Inferior parietal cortex (tissue), 1 donor: ENCODE measurements around the gene ADAP1.

ENCODE experiments used
- DNase-seq: peaks from one replicate; pipeline ENCODE4 v3.0.0-alpha.2; 2016; ENCODE audit errors: extremely low spot score

The ADAP1 gene

GRCh38 chr7:922334-923107 is 32.0 kb downstream of the ADAP1 start:
- DNase-seq: no peak

DNA sequence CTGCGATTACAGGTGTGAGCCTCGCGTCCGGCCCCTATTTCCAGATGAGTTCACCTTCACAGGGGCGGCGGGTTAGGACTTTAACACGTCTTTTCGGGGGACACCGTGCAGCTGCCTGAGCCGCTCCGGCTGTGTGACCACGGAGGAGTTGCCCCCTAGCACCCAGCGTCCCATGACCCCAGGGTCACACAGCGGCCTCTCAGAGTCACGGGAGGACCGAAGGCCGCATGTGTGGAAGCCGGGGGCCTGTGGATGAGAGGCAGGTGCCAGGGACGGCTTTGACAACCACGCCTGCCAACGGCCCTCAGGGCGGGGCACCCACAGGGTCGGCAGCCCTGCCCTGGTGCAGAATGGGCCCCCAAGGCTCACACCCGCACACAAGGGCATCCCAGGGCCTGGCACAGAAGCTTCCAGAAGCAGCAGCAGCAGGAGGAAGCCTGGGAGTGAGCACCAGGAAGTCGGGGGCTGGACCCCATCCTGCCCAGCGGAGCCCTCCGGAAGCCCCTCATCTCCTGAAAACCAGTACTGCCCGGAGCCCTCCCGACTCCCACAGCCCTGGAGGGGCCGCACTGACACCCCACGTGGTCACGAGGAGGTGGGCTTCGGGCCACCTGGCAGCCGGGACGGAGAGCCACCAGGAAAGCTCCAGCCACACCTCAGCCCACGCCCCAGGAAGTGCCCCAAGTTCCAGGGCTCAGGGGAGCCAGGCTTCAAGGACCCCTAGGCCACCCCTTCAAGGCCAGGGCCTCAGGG is 32.7 kb downstream of the ADAP1 start:
- no peak for DNase-seq

DNA sequence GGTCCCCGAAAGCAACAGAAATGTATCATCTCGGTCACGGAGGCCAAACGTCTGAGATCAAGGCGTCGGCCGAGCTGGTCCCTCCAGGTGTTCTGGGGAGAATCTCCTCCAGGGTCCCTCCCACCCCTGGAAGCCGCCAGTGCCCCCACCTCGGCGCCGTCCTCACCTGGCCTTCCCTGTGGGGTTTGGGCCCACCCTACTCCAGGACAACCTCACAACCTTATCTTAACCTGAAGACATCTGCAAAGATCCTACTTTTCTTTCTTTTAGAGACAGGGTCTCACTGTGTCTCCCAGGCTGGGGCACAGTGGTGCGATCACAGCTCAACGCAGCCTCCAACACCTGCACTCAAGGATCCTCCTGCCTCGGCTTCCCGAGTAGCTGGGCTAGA is 33.4 kb downstream of the ADAP1 start:
- no peak for DNase-seq

GRCh38 chr7:920351-921070 is 34.0 kb downstream of the ADAP1 start:
- no peak for DNase-seq

DNA sequence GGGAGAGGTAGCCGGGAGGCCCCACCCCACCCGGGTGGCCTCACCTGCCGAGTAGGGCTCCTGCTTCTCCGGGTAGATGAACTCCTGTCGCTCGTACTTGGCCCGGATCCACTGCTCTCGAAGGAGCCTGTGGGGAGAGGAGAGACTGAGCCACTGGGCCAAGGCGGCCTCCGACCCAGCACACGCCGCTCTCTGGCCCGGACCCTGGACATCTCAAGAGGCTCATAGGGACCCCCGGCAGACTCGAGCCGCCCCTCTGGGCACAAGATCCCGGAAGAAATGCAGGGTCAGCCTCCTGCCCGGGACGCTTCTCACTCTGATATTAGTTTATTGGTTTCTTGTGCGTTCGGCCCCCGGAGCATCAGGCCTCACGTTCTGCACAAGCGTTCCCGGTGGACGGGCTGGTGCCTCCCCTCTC is 34.5 kb downstream of the ADAP1 start:
- no peak for DNase-seq

- no peak for DNase-seq
These were observed 35.4 kb downstream of the ADAP1 start for GRCh38 chr7:919114-919442.

DNA sequence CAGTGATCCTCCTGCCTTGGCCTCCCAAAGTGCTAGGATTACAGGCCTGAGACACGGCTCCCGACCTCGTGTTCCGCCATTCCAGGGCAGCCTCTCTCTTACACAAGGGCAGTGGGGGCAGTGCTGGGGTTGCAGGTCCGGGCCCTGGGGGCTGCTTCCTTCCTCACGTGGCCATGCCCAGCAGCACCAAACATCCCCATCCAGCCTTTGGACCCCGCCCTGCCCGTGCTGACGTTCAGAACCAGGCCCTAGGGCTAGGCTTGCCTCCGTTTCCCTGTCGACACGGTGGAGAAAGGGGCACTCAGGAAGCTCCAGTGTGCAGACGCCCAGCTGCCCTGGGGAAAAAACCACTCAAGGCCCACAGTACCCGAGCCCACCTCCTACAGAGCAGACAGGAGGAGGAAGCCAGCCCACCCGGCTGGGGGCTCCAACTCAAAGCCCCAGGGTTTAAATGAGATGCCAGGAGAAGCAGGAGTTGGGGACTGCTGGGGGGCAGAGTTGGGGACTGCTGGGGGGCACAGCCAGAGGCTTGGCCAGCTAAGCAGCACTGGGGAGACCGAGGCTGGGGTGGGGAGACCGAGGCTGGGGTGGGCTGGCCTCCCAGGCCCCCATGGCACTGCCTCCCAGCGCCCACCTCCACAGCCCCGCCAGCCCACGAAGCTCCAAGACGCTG is 35.9 kb downstream of the ADAP1 start:
- no peak for DNase-seq

- DNase-seq: no peak
These were observed 36.4 kb downstream of the ADAP1 start for GRCh38 chr7:918118-918425.

DNA sequence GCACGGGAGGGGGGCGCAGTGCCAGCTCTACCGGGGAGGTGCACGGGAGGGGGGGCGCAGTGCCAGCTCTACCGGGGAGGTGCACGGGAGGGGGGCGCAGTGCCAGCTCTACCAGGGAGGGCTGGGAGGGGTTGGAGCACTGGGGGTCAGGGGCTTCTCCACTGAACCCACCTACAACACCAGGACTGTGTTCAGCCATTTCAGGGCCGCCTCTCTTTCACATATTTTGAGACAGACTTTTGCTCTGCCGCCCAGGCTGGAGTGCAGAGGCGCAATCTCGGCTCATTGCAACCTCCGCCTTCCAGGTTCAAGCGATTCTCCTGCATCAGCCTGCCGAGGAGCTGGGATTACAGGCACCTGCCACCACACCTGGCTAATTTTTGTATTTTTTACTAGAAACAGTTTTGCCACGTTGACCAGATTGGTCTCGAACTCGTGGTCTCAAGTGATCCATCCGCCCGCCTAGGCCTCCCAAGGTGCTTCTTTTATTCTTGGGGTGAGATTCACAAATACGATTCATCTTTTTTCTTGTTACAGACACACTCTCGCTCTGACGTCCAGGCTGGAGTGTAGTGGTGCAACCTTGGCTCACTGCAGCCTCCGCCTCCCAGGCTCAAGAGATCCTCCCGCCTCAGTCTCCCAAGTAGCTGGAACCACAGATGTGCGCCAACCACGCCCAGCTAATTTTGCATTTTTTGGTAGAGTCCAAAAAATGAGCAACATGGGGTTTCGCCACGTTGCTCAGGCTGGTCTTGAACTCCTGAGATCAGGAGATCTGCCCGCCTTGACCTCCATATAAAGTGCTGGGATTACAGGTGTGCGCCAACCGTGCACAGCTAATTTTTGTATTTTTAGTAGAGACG is 37.0 kb downstream of the ADAP1 start:
- DNase-seq: no peak

DNA sequence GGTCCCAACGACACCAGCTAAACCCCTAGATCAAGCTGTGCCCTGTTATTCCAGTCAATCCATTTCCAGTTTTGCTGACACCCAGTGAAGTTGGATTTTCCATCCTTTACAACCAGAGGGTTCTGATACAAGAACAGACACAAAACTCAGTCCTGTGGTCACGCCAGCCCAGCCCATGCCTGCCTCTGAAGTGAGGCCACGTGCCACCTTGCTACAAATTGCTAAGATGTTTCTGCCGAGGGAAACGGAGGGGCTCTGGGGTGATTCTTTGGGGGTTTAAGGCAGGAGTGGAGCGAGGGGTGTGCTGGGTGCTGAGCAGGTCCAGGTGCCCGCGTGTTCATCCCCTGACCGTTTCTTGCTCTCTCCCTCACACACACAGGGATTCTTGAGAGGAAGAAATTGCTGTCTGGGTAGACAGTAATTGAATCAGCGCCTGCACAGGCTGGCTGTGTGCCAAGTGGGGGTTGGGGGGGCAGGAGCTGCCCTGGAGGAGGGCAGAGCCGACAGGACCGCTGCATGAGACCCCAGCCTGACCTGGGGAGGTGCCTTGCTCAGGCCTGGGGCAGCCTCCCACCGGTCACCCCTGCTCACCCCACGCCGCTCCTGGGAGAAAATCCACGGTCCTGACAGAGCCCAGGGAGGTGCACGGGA is 38.1 kb downstream of the ADAP1 start:
- no peak for DNase-seq

GRCh38 chr7:915291-916218 is 38.9 kb downstream of the ADAP1 start:
- no peak for DNase-seq

DNA sequence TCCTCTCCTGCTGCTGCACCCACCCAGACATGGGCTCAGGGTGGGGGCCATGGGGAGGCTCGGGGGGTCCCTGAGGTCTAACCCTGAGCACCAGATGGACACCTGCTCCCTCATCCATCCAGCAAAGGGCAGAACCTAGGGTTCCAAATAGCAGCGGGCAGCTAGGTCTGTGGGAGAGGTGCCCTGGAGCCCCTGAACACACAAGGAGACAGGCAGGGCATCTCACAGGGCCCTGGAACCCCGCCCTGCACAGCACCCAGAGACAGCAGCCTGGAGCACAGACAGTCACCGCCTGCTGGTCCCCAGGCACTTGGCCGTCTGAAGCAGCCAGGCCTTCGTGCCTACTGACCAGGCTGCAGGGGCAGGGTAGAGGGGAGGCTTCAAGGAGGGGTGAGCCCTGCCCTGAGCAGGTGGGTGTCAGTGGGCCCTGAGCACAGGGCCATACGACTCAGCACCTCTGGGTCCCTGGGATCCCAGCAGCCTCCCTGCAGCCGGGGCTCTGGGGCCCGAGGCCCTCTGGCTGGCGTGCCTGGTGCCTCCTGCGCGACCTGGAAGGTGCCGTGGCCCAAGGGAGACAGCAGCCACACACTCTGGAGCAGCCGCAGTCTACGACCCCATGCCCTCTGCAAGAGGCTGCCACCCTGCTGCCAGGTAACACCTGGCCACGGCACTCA is 39.8 kb downstream of the ADAP1 start:
- DNase-seq: no peak

DNA sequence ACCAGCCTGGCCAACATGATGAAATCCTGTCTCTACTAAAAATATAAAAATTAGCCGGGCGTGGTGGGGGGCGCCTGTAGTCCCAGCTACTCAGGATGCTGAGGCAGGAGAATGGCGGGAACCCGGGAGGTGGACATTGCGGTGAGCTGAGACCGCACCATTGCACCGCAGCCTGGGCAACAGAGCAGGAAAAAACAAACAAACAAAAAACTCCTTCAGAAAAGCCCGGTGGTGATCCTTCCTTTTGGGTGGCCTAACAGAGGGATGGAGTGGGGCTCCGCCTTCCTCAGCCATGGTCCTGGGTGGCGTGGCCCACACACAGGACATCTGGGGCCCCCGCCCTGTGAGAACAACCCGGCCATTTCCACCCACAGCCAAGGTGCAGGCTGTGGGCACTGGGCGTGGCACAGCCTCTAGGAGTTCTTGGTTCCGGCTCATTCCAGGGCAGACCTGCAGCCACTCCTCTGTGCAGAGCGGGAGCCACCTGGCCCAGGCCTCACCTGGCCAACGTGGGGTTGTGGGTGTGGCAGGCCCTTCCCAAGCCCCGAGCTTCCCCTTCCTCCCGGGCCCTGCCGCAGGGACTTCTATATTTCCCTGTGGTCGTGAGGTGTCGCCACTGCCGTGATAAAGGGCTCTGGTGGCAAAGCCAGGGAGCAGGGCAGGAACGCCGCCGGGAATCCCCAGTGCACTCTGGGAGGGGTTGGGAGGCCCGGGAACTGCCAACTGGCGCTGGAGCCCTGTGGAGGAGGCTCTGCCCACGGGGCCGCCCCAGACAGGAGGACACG is 40.6 kb downstream of the ADAP1 start:
- DNase-seq: no peak

GRCh38 chr7:911791-912480 is 42.5 kb downstream of the ADAP1 start:
- DNase-seq: peak; percentile 63

DNA sequence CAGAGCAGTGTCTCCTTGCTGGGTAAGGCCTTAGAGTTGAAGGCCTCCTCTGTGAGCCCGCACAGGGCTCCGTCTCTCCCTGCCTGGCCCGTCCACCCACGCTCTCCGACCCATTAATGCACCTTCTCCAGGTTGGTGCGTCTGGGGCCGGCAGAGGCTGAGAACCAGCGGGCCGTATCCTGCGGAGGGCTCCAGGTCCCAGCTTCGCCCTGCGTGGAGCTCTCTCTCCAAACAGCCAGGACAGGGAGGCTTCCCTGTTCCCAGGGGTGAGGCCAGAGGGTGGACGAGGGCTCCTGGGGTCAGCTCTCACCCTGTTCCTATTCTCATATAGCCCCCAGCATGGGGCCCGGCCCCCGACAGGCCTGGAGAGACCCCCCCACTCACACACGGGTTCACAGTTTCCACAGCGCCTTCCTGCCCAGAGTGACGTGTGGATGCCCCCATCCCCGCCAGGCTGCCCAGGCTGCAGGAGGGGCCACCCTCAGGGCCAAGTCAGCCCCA is 43.5 kb downstream of the ADAP1 start:
- no peak for DNase-seq

GRCh38 chr7:910441-910861 is 44.0 kb downstream of the ADAP1 start:
- DNase-seq: no peak
